SU-DHL-6 (cell line): ENCODE data around the gene SLC24A3.

Experiments used
- EZH2phosphoT487 ChIP-seq: fragments of 200-600 bp; sonication (generic), shearing (Covaris generic); conservative IDR thresholded peaks from 2 replicates; pipeline ENCODE4 v1.6.1; 2018; ENCODE audit warnings: mild to moderate bottlenecking, antibody characterized with exemption, low read length, moderate library complexity, mixed read lengths
- TF ChIP-seq, protein P1 (sequence below): fragments of 200-600 bp; sonication (generic); IDR thresholded peaks from one replicate; pipeline ENCODE4 v1.5.1; 2017; ENCODE audit warnings: antibody characterized with exemption, mild to moderate bottlenecking, low read length, moderate library complexity; ENCODE audit not compliant: insufficient read depth, poor library complexity, severe bottlenecking

DNA sequence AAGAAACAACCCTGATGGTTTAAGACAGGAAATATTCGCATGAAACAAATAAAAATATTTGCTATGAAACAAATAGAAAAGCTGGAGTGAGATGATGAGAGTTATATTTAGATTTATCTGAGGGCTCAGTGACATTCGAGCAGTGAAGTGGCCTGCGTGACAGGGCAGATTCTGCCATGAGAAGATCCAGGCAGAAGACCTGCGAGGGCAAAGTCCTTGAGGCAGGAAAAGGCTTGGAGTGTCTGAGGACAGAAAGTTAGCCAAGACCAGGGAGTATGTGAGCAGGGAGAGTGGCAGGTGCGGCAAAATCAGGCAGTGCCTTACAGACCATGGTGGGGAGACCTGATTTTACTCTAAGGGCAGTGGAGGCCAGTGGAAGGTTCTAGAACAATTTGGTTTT is 478.7 kb downstream of the SLC24A3 start:
- TF ChIP-seq, protein P1, sequence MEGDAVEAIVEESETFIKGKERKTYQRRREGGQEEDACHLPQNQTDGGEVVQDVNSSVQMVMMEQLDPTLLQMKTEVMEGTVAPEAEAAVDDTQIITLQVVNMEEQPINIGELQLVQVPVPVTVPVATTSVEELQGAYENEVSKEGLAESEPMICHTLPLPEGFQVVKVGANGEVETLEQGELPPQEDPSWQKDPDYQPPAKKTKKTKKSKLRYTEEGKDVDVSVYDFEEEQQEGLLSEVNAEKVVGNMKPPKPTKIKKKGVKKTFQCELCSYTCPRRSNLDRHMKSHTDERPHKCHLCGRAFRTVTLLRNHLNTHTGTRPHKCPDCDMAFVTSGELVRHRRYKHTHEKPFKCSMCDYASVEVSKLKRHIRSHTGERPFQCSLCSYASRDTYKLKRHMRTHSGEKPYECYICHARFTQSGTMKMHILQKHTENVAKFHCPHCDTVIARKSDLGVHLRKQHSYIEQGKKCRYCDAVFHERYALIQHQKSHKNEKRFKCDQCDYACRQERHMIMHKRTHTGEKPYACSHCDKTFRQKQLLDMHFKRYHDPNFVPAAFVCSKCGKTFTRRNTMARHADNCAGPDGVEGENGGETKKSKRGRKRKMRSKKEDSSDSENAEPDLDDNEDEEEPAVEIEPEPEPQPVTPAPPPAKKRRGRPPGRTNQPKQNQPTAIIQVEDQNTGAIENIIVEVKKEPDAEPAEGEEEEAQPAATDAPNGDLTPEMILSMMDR = no peak
- no peak for TF ChIP-seq EZH2phosphoT487
